Activated naive CD8-positive, alpha-beta T cell (primary cell): Measurements from ENCODE around the gene NDUFV2.
"Not testable (repeated sequence)": the region's sequence is repeated elsewhere in the genome, so short reads cannot be mapped to it uniquely, and the experiment has no call there.

Experiments
- H3K27ac Mint-ChIP-seq: one replicate; pipeline ENCODE4 v1.8.0; 2021; ENCODE audit warnings: mixed read lengths
- H3K27me3 Mint-ChIP-seq: one replicate; pipeline ENCODE4 v1.8.0; 2021; ENCODE audit warnings: mixed read lengths
- H3K36me3 Mint-ChIP-seq: one replicate; pipeline ENCODE4 v1.8.0; 2021; ENCODE audit warnings: mixed read lengths
- H3K4me1 Mint-ChIP-seq: one replicate; pipeline ENCODE4 v1.8.0; 2021; ENCODE audit warnings: low read depth, mixed read lengths
- H3K4me3 Mint-ChIP-seq: one replicate; pipeline ENCODE4 v1.8.0; 2021; ENCODE audit warnings: mild to moderate bottlenecking, mixed read lengths
- H3K9me3 Mint-ChIP-seq: one replicate; pipeline ENCODE4 v1.8.0; 2021; ENCODE audit warnings: low read depth, mixed read lengths

The NDUFV2 gene

DNA sequence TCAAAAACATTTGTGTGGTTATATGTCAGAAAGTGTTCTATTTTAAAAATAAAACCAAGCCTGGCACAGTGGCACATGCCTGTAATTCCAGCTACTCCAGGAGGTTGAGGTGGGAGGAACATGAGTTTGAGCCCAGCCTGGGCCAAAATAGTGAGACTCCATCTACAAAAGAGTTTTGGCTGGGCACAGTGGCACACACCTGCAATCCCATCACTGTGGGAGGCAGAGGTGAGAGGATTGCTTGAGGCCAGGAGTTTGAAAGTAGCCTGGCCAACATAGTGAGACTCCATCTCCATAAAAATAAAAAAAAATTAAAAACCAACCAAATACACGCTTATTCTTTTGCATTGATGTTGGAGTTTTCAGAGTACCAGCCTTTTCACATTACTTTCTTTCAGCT is 43.7 kb downstream of the NDUFV2 start:
- Mint-ChIP-seq H3K36me3 (peaks cover 3% of the 10 kb centered on the region), H3K9me3 (no peaks in the 10 kb centered on the region), H3K4me3 (no peak overlapping the region), H3K27me3 (no peaks in the 10 kb centered on the region), H3K4me1 (peaks cover 82% of the 10 kb centered on the region), H3K27ac (peak overlapping the region; percentile 73)

DNA sequence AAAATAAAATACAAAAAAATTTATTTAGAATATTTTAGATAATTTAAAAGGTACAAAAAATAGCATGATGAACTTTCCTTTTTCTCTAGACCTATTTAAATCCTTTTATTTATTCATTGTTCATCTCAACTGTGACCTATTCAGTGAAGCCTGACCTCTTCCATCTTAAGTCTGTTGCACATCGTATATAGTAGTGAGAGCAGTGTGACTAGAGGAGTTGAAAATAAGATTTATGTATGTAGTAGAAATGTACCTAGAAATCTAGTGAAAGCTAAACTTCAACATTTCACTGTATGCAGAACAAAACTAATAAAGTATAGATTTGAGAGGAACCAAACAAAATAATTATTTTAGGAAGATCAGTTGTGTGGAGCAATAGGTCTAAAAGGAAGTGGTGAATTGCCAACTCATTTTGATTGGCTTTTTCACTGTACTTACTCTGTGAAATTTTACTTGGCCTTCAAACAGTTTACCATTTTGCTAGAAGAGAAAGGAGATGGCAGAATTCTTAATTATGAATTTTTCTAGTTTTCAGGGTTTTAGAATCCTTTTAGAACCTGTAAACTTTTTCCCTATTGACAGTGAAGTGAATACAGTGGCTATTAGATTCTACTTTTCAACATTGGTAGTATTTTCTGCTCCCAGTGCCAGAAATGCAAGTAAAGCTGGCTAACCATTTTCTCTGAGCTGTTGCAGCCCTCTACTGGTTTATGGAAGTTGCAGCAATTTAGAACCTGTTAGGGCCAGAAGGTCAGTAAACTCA is 45.1 kb downstream of the NDUFV2 start:
- H3K27ac Mint-ChIP-seq: peak overlapping the region; percentile 85
- H3K27me3 Mint-ChIP-seq: no peaks in the 10 kb centered on the region
- no peaks in the 10 kb centered on the region for H3K36me3 Mint-ChIP-seq
- H3K4me1 Mint-ChIP-seq: peaks cover 80% of the 10 kb centered on the region
- no peaks in the 10 kb centered on the region for H3K9me3 Mint-ChIP-seq
- H3K4me3 Mint-ChIP-seq: peak overlapping the region; percentile 1

DNA sequence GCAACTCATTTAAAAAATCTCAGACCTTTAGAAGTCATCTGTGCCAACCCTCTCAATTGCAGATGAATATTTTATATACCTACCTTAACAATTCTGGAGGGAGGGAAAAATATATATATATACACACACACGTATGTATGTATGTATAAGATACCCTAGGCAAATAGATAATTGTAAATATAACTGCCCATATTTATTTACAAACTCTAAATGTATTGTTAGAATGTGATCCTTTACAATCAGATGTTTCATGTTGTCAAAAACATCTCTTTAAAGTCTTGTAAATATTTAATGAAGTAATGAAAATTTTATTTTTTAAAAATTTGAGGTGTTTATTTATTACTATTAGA is 45.7 kb downstream of the NDUFV2 start:
- H3K36me3 Mint-ChIP-seq: no peaks in the 10 kb centered on the region
- no peaks in the 10 kb centered on the region for H3K27me3 Mint-ChIP-seq
- H3K9me3 Mint-ChIP-seq: no peaks in the 10 kb centered on the region
- H3K27ac Mint-ChIP-seq: peak overlapping the region; percentile 85
- no peak overlapping the region for H3K4me3 Mint-ChIP-seq
- peaks cover 81% of the 10 kb centered on the region for H3K4me1 Mint-ChIP-seq

- peaks cover 6% of the 10 kb centered on the region for H3K36me3 Mint-ChIP-seq
- H3K4me3 Mint-ChIP-seq: no peak overlapping the region
- no peaks in the 10 kb centered on the region for H3K27me3 Mint-ChIP-seq
- H3K27ac Mint-ChIP-seq: peak overlapping the region; percentile 36
- H3K9me3 Mint-ChIP-seq: no peaks in the 10 kb centered on the region
- peaks cover 83% of the 10 kb centered on the region for H3K4me1 Mint-ChIP-seq
Observed at GRCh38 chr18:9150121-9150520, 47.6 kb downstream of the NDUFV2 start.

- peak overlapping the region; percentile 66 for H3K27ac Mint-ChIP-seq
- H3K36me3 Mint-ChIP-seq: peaks cover 14% of the 10 kb centered on the region
- H3K4me3 Mint-ChIP-seq: peak overlapping the region; percentile 30
- no peaks in the 10 kb centered on the region for H3K27me3 Mint-ChIP-seq
- H3K4me1 Mint-ChIP-seq: peaks cover 84% of the 10 kb centered on the region
- no peaks in the 10 kb centered on the region for H3K9me3 Mint-ChIP-seq
Observed at GRCh38 chr18:9153256-9153655, 50.8 kb downstream of the NDUFV2 start.

GRCh38 chr18:9156604-9157249 is 54.2 kb downstream of the NDUFV2 start:
- Mint-ChIP-seq H3K4me3 (peak overlapping the region; percentile 9), H3K4me1 (peaks cover 72% of the 10 kb centered on the region), H3K27ac (peak overlapping the region; percentile 30), H3K36me3 (peaks cover 20% of the 10 kb centered on the region), H3K9me3 (no peaks in the 10 kb centered on the region), H3K27me3 (no peaks in the 10 kb centered on the region)

- no peaks in the 10 kb centered on the region for H3K9me3 Mint-ChIP-seq
Observed at GRCh38 chr18:9157806-9158205, 55.3 kb downstream of the NDUFV2 start.

GRCh38 chr18:9160014-9160413 is 57.5 kb downstream of the NDUFV2 start:
- Mint-ChIP-seq H3K9me3 (peaks cover 11% of the 10 kb centered on the region), H3K27me3 (no peaks in the 10 kb centered on the region), H3K27ac (no peak overlapping the region), H3K4me1 (peaks cover 63% of the 10 kb centered on the region), H3K4me3 (no peak overlapping the region), H3K36me3 (peaks cover 33% of the 10 kb centered on the region)

More at GRCh38 chr18:9157806-9158205, 55.3 kb downstream of the NDUFV2 start:
- Mint-ChIP-seq H3K4me3 (peak overlapping the region; percentile 17), H3K36me3 (peaks cover 27% of the 10 kb centered on the region), H3K4me1 (peaks cover 69% of the 10 kb centered on the region), H3K27ac (peak overlapping the region; percentile 55), H3K27me3 (no peaks in the 10 kb centered on the region)

GRCh38 chr18:9162663-9163062 is 60.2 kb downstream of the NDUFV2 start:
- H3K4me3 Mint-ChIP-seq, H3K27ac Mint-ChIP-seq, H3K27me3 Mint-ChIP-seq: not testable (repeated sequence)
- H3K9me3 Mint-ChIP-seq: peaks cover 11% of the 10 kb centered on the region
- peaks cover 46% of the 10 kb centered on the region for H3K4me1 Mint-ChIP-seq
- H3K36me3 Mint-ChIP-seq: peaks cover 33% of the 10 kb centered on the region

- H3K27me3 Mint-ChIP-seq, H3K4me3 Mint-ChIP-seq, H3K27ac Mint-ChIP-seq: not testable (repeated sequence)
- peaks cover 28% of the 10 kb centered on the region for H3K36me3 Mint-ChIP-seq
- peaks cover 11% of the 10 kb centered on the region for H3K9me3 Mint-ChIP-seq
- H3K4me1 Mint-ChIP-seq: peaks cover 45% of the 10 kb centered on the region
Observed at GRCh38 chr18:9164149-9164548, 61.6 kb downstream of the NDUFV2 start.

DNA sequence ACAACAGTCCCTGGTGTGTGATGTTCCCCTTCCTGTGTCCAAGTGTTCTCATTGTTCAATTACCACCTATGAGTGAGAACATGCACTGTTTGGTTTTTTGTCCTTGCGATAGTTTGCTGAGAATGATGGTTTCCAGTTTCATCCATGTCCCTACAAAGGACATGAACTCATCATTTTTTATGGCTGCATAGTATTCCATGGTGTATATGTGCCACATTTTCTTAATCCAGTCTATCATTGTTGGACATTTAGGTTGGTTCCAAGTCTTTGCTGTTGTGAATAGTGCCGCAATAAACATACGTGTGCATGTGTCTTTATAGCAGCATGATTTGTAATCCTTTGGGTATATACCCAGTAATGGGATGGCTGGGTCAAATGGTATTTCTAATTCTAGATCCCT is 63.4 kb downstream of the NDUFV2 start:
- peaks cover 31% of the 10 kb centered on the region for H3K36me3 Mint-ChIP-seq
- peaks cover 11% of the 10 kb centered on the region for H3K9me3 Mint-ChIP-seq
- not testable (repeated sequence) for H3K4me3 Mint-ChIP-seq, H3K27ac Mint-ChIP-seq, H3K27me3 Mint-ChIP-seq
- H3K4me1 Mint-ChIP-seq: peaks cover 53% of the 10 kb centered on the region

DNA sequence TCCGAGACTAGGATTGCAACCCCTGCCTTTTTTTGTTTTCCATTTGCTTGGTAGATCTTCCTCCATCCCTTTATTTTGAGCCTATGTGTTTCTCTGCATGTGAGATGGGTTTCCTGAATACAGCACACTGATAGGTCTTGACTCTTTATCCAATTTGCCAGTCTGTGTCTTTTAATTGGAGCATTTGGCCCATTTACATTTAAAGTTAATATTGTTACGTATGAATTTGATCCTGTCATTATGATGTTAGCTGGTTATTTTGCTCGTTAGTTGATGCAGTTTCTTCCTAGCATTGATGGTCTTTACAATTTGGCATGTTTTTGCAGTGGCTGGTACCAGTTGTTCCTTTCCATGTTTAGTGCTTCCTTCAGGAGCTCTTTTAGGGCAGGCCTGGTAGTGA is 67.0 kb downstream of the NDUFV2 start:
- not testable (repeated sequence) for H3K9me3 Mint-ChIP-seq, H3K27me3 Mint-ChIP-seq, H3K4me3 Mint-ChIP-seq
- Mint-ChIP-seq H3K36me3 (peaks cover 22% of the 10 kb centered on the region), H3K27ac (peak overlapping the region; percentile 7), H3K4me1 (peaks cover 58% of the 10 kb centered on the region)

DNA sequence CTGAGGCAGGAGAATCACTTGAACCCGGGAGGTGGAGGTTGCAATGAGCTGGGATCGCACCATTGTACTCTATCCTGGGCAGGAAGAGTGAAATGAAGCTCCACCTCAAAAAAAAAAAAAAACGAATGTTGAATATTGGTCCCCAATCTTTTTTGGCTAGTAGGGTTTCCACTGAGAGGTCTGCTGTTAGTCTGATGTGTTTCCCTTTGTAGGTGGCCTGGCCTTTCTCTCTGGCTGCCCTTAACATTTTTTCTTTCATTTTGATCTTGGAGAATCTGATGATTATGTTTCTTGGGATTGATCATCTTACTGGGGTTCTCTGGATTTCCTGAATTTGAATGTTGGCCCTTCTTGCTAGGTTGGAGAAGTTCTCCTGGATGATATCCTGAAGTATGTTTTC is 69.4 kb downstream of the NDUFV2 start:
- H3K27ac Mint-ChIP-seq: peak overlapping the region; percentile 36
- not testable (repeated sequence) for H3K9me3 Mint-ChIP-seq, H3K4me3 Mint-ChIP-seq, H3K27me3 Mint-ChIP-seq
- H3K36me3 Mint-ChIP-seq: peaks cover 15% of the 10 kb centered on the region
- H3K4me1 Mint-ChIP-seq: peaks cover 67% of the 10 kb centered on the region

GRCh38 chr18:9172506-9173127 is 70.1 kb downstream of the NDUFV2 start:
- Mint-ChIP-seq H3K9me3 (no peaks in the 10 kb centered on the region), H3K27ac (peak overlapping the region; percentile 41), H3K36me3 (peaks cover 15% of the 10 kb centered on the region), H3K27me3 (no peaks in the 10 kb centered on the region), H3K4me3 (no peak overlapping the region), H3K4me1 (peaks cover 71% of the 10 kb centered on the region)

GRCh38 chr18:9173770-9174233 is 71.3 kb downstream of the NDUFV2 start:
- Mint-ChIP-seq H3K27me3 (no peaks in the 10 kb centered on the region), H3K9me3 (no peaks in the 10 kb centered on the region), H3K4me3 (no peak overlapping the region), H3K4me1 (peaks cover 72% of the 10 kb centered on the region), H3K36me3 (peaks cover 19% of the 10 kb centered on the region), H3K27ac (no peak overlapping the region)
